Fibroblast of the aortic adventitia (primary cell): ENCODE results near the gene SDS. TPM values are rescaled to one million over a fixed set of nuclear protein-coding genes. Genes with fewer than 3 reads are reported as not detected.

Source experiments
- DNase-seq: peaks from one replicate; pipeline ENCODE4 v3.0.0-alpha.2; 2010; ENCODE audit warnings: low read depth
- H3K4me3 ChIP-seq: 2 replicates; pipeline ENCODE4 v1.5.1; 2011; ENCODE audit warnings: low read depth, mild to moderate bottlenecking, control low read depth, low read length, moderate library complexity
- CTCF ChIP-seq: IDR thresholded peaks from 2 replicates; pipeline ENCODE4 v1.5.1; 2011; ENCODE audit warnings: mild to moderate bottlenecking, low read length, control low read depth, inconsistent platforms; ENCODE audit not compliant: insufficient read depth
- total RNA-seq: library from RNA; depleted of rRNA; stranded (reverse); fragments of >200 nt; gene quantifications from 2 replicates; pipeline ENCODE4 v1.2.3, GENCODE V29; 2012; ENCODE audit warnings: low replicate concordance

The SDS gene
- total RNA-seq, 1 donor = not detected

GRCh38 chr12:113438523-113439300 lies 35.0 kb upstream of the SDS start:
- H3K4me3 ChIP-seq = no peak overlapping the region
- TF ChIP-seq CTCF = no peak
- DNase-seq = no peak

- no peak overlapping the region for H3K4me3 ChIP-seq
- no peak for TF ChIP-seq CTCF
- no peak for DNase-seq
These were observed 34.0 kb upstream of the SDS start for GRCh38 chr12:113437729-113438100.

GRCh38 chr12:113436993-113437728 lies 33.5 kb upstream of the SDS start:
- no peak for DNase-seq
- TF ChIP-seq CTCF = no peak
- no peak overlapping the region for H3K4me3 ChIP-seq

GRCh38 chr12:113436586-113436985 lies 32.9 kb upstream of the SDS start:
- H3K4me3 ChIP-seq = no peak overlapping the region
- DNase-seq = no peak
- no peak for TF ChIP-seq CTCF

- DNase-seq = no peak
These were observed 31.7 kb upstream of the SDS start for GRCh38 chr12:113435367-113435766.

DNA sequence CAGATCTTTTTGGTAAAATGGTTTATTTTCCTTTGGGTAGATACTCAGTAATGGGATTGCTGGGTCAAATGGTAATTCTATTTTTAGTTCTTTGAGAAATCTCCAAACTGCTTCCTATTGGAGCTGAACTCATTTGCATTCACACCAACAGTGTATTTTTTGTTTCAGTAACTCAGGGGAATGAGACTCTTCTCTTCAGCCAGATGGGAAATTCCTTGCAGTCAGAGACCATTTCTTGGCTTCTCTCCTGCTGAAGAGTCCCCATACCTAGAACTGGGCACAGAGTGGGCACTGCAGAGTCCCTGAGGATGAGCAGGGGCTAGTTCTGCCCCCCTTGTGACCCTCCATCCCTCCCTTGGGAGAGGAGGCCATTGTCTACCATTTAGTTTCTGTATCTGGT lies 29.3 kb upstream of the SDS start:
- no peak for TF ChIP-seq CTCF
- no peak overlapping the region for H3K4me3 ChIP-seq
- DNase-seq = no peak

More at GRCh38 chr12:113435367-113435766, 31.7 kb upstream of the SDS start:
- no peak overlapping the region for H3K4me3 ChIP-seq
- no peak for TF ChIP-seq CTCF
